Measurements from ENCODE around the gene GDF15. TPM values are rescaled to one million over a fixed set of nuclear protein-coding genes. Genes with fewer than 3 reads are reported as not detected.
A peak's percentile ranks its signal among the peaks of the same experiment; 100 is the strongest.
"Not testable (repeated sequence)": the region's sequence is repeated elsewhere in the genome, so short reads cannot be mapped to it uniquely, and the experiment has no call there.

The GDF15 gene
- polyA plus RNA-seq, 1 donor (not counting 4 experiments of a cell fraction or from before 2014, with no cell fraction given) = 0.31 TPM

DNA sequence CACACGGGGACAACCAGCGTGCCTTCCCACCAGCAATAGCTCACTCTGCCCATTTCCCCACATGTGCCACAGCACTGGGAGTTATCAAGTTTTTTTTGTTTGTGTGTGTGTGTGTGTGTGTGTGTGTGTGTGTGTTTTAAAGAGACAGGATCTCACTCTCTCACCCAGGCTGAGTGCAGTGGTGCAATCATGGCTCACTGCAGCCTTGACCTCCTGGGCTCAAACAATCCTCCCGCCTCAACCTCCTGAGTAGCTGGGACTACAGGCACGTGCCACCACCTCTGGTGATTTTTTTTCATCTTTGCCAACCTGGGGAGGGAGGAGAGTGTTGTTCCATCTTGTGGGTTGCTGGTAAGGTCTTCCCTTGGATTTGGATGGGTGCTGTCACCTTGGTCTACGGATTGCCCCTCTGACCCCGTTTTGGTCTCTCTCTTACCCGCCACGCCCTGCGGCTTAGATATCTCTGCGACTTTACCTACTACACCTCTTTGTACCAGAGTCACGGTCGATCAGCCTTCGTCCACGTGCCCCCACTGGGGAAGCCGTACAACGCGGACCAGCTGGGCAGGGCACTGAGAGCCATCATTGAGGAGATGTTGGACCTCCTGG is 22.9 kb upstream of the GDF15 start:
- DNase-seq (ENCODE audit: low read depth, low spot score) (no peak), FAIRE-seq (no peak)
- no peak overlapping the region for H3K4me2 ChIP-seq (ENCODE audit: control insufficient read depth, extremely low read depth, insufficient read depth, low read depth, low read length)
- no peaks in the 10 kb centered on the region for H3K9me3 ChIP-seq (ENCODE audit: control insufficient read depth, low read depth, low read length)
- peaks cover 18% of the 10 kb centered on the region for H3K4me1 ChIP-seq (ENCODE audit: control insufficient read depth, extremely low read depth, insufficient read depth, low read length)
- H3K4me3 ChIP-seq (ENCODE audit: control insufficient read depth in 2 of 3, extremely low read depth in 1 of 3, insufficient read depth in 2 of 3, low read depth in 1 of 3, low read length in 3 of 3) = no peak overlapping the region
- no peak overlapping the region for H3K27ac ChIP-seq (ENCODE audit: control insufficient read depth, insufficient read depth, low read length)
- H2AFZ ChIP-seq (ENCODE audit: control insufficient read depth, low read length) = no peak overlapping the region
- no peak overlapping the region for H3K9ac ChIP-seq (ENCODE audit: control insufficient read depth, extremely low read depth, insufficient read depth, low read length)
- no peaks in the 10 kb centered on the region for H3K27me3 ChIP-seq (ENCODE audit: control insufficient read depth, extremely low read depth, insufficient read depth, low read length)
- H4K20me1 ChIP-seq (ENCODE audit: control insufficient read depth, extremely low read depth, insufficient read depth, low read length) = no peaks in the 10 kb centered on the region
- dilution Hi-C loops (cut with MboI; ENCODE audit: extremely low pct_ligation_motif_present, low sequenced_read_pairs) = no loop called here
- no peaks in the 10 kb centered on the region for H3K79me2 ChIP-seq (ENCODE audit: control insufficient read depth, insufficient read depth, low read length)
- no peak for TF ChIP-seq EZH2 (IDR thresholded peaks at IDR 0.05; ENCODE audit: low read length)
- TF ChIP-seq, protein P1, sequence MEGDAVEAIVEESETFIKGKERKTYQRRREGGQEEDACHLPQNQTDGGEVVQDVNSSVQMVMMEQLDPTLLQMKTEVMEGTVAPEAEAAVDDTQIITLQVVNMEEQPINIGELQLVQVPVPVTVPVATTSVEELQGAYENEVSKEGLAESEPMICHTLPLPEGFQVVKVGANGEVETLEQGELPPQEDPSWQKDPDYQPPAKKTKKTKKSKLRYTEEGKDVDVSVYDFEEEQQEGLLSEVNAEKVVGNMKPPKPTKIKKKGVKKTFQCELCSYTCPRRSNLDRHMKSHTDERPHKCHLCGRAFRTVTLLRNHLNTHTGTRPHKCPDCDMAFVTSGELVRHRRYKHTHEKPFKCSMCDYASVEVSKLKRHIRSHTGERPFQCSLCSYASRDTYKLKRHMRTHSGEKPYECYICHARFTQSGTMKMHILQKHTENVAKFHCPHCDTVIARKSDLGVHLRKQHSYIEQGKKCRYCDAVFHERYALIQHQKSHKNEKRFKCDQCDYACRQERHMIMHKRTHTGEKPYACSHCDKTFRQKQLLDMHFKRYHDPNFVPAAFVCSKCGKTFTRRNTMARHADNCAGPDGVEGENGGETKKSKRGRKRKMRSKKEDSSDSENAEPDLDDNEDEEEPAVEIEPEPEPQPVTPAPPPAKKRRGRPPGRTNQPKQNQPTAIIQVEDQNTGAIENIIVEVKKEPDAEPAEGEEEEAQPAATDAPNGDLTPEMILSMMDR (optimal IDR thresholded peaks at IDR 0.05 in 1 of 3, IDR thresholded peaks at IDR 0.05 in 1 of 3, conservative IDR thresholded peaks at IDR 0.05 in 1 of 3; ENCODE audit: extremely low read depth in 1 of 3, insufficient read depth in 2 of 3, low read length in 3 of 3) = no peak
- H3K36me3 ChIP-seq (ENCODE audit: control insufficient read depth in 2 of 2, extremely low read depth in 1 of 2, insufficient read depth in 2 of 2, low read length in 2 of 2) = peaks cover 0 to 2% of the 10 kb centered on the region in 2 experiments
- no peaks in the 10 kb centered on the region for H3K9me1 ChIP-seq (ENCODE audit: control insufficient read depth, extremely low read depth, insufficient read depth, low read length)

DNA sequence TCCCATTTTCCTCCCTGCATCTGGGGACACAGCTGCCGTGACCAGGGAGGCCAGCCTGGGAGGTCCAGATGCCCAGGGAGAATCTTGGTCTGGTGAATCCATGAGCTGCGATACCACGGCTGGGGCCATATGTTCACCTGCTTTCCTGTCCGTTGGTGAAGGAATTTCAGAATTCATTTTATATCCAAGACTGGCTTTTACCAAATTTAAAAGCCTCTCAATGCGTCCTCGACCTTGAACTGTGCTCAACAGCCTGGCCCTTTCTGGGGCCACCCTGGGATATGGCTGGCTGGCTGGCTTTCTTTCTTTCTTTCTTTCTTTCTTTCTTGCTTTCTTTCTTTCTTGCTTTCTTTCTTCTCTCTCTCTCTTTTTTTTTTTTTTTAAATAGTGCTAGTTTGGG is 22.2 kb upstream of the GDF15 start:
- no peaks in the 10 kb centered on the region for H3K79me2 ChIP-seq (ENCODE audit: control insufficient read depth, insufficient read depth, low read length)
- H3K4me2 ChIP-seq (ENCODE audit: control insufficient read depth, extremely low read depth, insufficient read depth, low read depth, low read length) = no peak overlapping the region
- H3K27me3 ChIP-seq (ENCODE audit: control insufficient read depth, extremely low read depth, insufficient read depth, low read length) = no peaks in the 10 kb centered on the region
- no peak overlapping the region for H3K4me3 ChIP-seq (ENCODE audit: control insufficient read depth in 2 of 3, extremely low read depth in 1 of 3, insufficient read depth in 2 of 3, low read depth in 1 of 3, low read length in 3 of 3)
- H3K9me3 ChIP-seq (ENCODE audit: control insufficient read depth, low read depth, low read length) = no peaks in the 10 kb centered on the region
- DNase-seq (ENCODE audit: low read depth, low spot score) = no peak
- no peak overlapping the region for H3K27ac ChIP-seq (ENCODE audit: control insufficient read depth, insufficient read depth, low read length)
- peaks cover 18% of the 10 kb centered on the region for H3K4me1 ChIP-seq (ENCODE audit: control insufficient read depth, extremely low read depth, insufficient read depth, low read length)
- H3K9ac ChIP-seq (ENCODE audit: control insufficient read depth, extremely low read depth, insufficient read depth, low read length) = no peak overlapping the region
- no peak for FAIRE-seq
- dilution Hi-C loops (cut with MboI; ENCODE audit: extremely low pct_ligation_motif_present, low sequenced_read_pairs) = no loop called here
- no peak overlapping the region for H2AFZ ChIP-seq (ENCODE audit: control insufficient read depth, low read length)
- TF ChIP-seq EZH2 (IDR thresholded peaks at IDR 0.05; ENCODE audit: low read length) = no peak
- TF ChIP-seq, protein P1 (optimal IDR thresholded peaks at IDR 0.05 in 1 of 3, IDR thresholded peaks at IDR 0.05 in 1 of 3, conservative IDR thresholded peaks at IDR 0.05 in 1 of 3; ENCODE audit: extremely low read depth in 1 of 3, insufficient read depth in 2 of 3, low read length in 3 of 3) = no peak
- H3K36me3 ChIP-seq (ENCODE audit: control insufficient read depth in 2 of 2, extremely low read depth in 1 of 2, insufficient read depth in 2 of 2, low read length in 2 of 2) = peaks cover 0 to 2% of the 10 kb centered on the region in 2 experiments
- H4K20me1 ChIP-seq (ENCODE audit: control insufficient read depth, extremely low read depth, insufficient read depth, low read length) = no peaks in the 10 kb centered on the region
- H3K9me1 ChIP-seq (ENCODE audit: control insufficient read depth, extremely low read depth, insufficient read depth, low read length) = no peaks in the 10 kb centered on the region

DNA sequence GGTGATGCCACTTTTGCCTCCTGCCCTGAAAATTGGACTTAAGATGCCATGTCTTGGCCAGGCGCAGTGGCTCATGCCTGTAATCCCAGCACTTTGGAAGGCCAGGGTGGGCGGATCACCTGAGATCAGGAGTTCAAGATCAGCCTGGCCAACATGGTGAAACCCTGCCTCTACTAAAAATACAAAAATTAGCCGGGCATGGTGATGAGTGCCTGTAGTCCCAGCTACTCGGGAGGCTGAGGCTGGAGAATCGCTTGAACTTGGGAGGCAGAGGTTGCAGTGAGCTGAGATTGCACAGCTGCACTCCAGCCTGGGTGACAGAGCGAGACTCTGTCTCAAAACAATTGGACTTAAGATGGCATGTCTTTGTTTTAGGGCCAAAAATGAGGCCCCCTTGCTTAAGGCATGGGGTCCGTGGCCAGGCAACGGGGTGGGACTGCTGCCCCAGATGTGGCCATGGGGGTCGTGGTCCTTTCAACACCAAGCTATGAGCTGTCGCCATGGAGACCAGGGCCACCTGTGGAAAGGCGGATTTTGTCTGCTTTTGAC is 21.6 kb upstream of the GDF15 start:
- H3K9me1 ChIP-seq (ENCODE audit: control insufficient read depth, extremely low read depth, insufficient read depth, low read length); H3K4me3 ChIP-seq (ENCODE audit: control insufficient read depth in 2 of 3, extremely low read depth in 1 of 3, insufficient read depth in 2 of 3, low read depth in 1 of 3, low read length in 3 of 3); DNase-seq (ENCODE audit: low read depth, low spot score); H4K20me1 ChIP-seq (ENCODE audit: control insufficient read depth, extremely low read depth, insufficient read depth, low read length); H3K79me2 ChIP-seq (ENCODE audit: control insufficient read depth, insufficient read depth, low read length); H3K27me3 ChIP-seq (ENCODE audit: control insufficient read depth, extremely low read depth, insufficient read depth, low read length); dilution Hi-C loops (cut with MboI; ENCODE audit: extremely low pct_ligation_motif_present, low sequenced_read_pairs); H3K9me3 ChIP-seq (ENCODE audit: control insufficient read depth, low read depth, low read length); FAIRE-seq; H3K36me3 ChIP-seq (ENCODE audit: control insufficient read depth in 2 of 2, extremely low read depth in 1 of 2, insufficient read depth in 2 of 2, low read length in 2 of 2): not testable (repeated sequence)
- peaks cover 18% of the 10 kb centered on the region for H3K4me1 ChIP-seq (ENCODE audit: control insufficient read depth, extremely low read depth, insufficient read depth, low read length)
- peak overlapping the region; percentile 28 for H3K9ac ChIP-seq (ENCODE audit: control insufficient read depth, extremely low read depth, insufficient read depth, low read length)
- H2AFZ ChIP-seq (ENCODE audit: control insufficient read depth, low read length) = peak overlapping the region; percentile 49
- peak overlapping the region; percentile 37 for H3K4me2 ChIP-seq (ENCODE audit: control insufficient read depth, extremely low read depth, insufficient read depth, low read depth, low read length)
- H3K27ac ChIP-seq (ENCODE audit: control insufficient read depth, insufficient read depth, low read length) = peak overlapping the region; percentile 60

All from keratinocyte (primary cell).